Progenitor cell of endocrine pancreas (in vitro differentiated cells): Measurements from ENCODE around the gene DBR1. TPM values are rescaled to one million over a fixed set of nuclear protein-coding genes. Genes with fewer than 3 reads are reported as not detected.
A peak's percentile ranks its signal among the peaks of the same experiment; 100 is the strongest.

Source experiments
- DNase-seq: peaks from one replicate; pipeline ENCODE4 v3.0.0; 2021; ENCODE audit warnings: low spot score; ENCODE audit not compliant: unreplicated experiment
- H3K27ac Mint-ChIP-seq: 2 replicates; pipeline ENCODE4 v1.8.0; 2021; ENCODE audit warnings: mild to moderate bottlenecking, moderate library complexity, mixed read lengths
- H3K27me3 Mint-ChIP-seq: 2 replicates; pipeline ENCODE4 v1.8.0; 2021; ENCODE audit warnings: mixed read lengths
- H3K36me3 Mint-ChIP-seq: 2 replicates; pipeline ENCODE4 v1.8.0; 2022; ENCODE audit warnings: mixed read lengths; ENCODE audit not compliant: insufficient read depth
- H3K4me1 Mint-ChIP-seq: 2 replicates; pipeline ENCODE4 v1.8.0; 2021; ENCODE audit warnings: low read depth, mixed read lengths
- H3K4me3 Mint-ChIP-seq: 2 replicates; pipeline ENCODE4 v1.8.0; 2021; ENCODE audit warnings: low read depth, mild to moderate bottlenecking, moderate library complexity, mixed read lengths
- H3K9me3 Mint-ChIP-seq: 2 replicates; pipeline ENCODE4 v1.8.0; 2021; ENCODE audit warnings: low read depth, mixed read lengths
- CTCF ChIP-seq: fragments of 200-600 bp; sonication (generic); IDR thresholded peaks from one replicate; pipeline ENCODE4 v1.5.0; 2021; ENCODE audit warnings: antibody characterized with exemption, mild to moderate bottlenecking; ENCODE audit not compliant: unreplicated experiment
- total RNA-seq: library from RNA; stranded (reverse); gene quantifications from 2 replicates; pipeline ENCODE4 v1.2.1, GENCODE V29; 2021

The DBR1 gene
- total RNA-seq, 1 donor from 2014 or later = 31.8 TPM

GRCh38 chr3:138114431-138114918 lies 60.2 kb downstream of the DBR1 start:
- DNase-seq = no peak
- Mint-ChIP-seq H3K36me3 (peaks cover 11% of the 10 kb centered on the region), H3K9me3 (no peaks in the 10 kb centered on the region), H3K27me3 (no peaks in the 10 kb centered on the region), H3K27ac (peak overlapping the region; percentile 98), H3K4me3 (peak overlapping the region; percentile 94), H3K4me1 (peaks cover 38% of the 10 kb centered on the region)
- no peak for TF ChIP-seq CTCF

GRCh38 chr3:138113326-138113725 lies 61.4 kb downstream of the DBR1 start:
- H3K27ac Mint-ChIP-seq = peak overlapping the region; percentile 98
- TF ChIP-seq CTCF = no peak

GRCh38 chr3:138112362-138112761 lies 62.4 kb downstream of the DBR1 start:
- Mint-ChIP-seq H3K4me3 (no peak overlapping the region), H3K4me1 (peaks cover 36% of the 10 kb centered on the region), H3K9me3 (no peaks in the 10 kb centered on the region), H3K36me3 (peaks cover 18% of the 10 kb centered on the region), H3K27ac (no peak overlapping the region), H3K27me3 (no peaks in the 10 kb centered on the region)
- DNase-seq = no peak
- TF ChIP-seq CTCF = no peak

More at GRCh38 chr3:138113326-138113725, 61.4 kb downstream of the DBR1 start:
- Mint-ChIP-seq H3K27me3 (no peaks in the 10 kb centered on the region), H3K9me3 (no peaks in the 10 kb centered on the region), H3K4me1 (peaks cover 37% of the 10 kb centered on the region), H3K36me3 (peaks cover 13% of the 10 kb centered on the region), H3K4me3 (peak overlapping the region; percentile 94)
- DNase-seq = no peak

Other genes with a start within 250 kb of the DBR1 start
- gene CLDN18, start 164.8 kb downstream of the DBR1 start, total RNA-seq = 19.5 and 22.2 TPM in 2 replicates
- gene DZIP1L, start 59.3 kb downstream of the DBR1 start, total RNA-seq = 81.9 and 85.7 TPM in 2 replicates
- gene A4GNT, start 42.5 kb downstream of the DBR1 start, total RNA-seq = 3.1 and 3.4 TPM in 2 replicates
- 57.4 and 71.3 TPM in 2 replicates for gene ARMC8, start 12.4 kb upstream of the DBR1 start, total RNA-seq
- 2.3 and 2.4 TPM in 2 replicates for gene NME9, start 154.9 kb upstream of the DBR1 start, total RNA-seq
- gene MRAS, start 173.7 kb upstream of the DBR1 start, total RNA-seq = 25.1 and 27.7 TPM in 2 replicates